Measurements from ENCODE around the gene ARID5A.

ARID5A gene

DNA sequence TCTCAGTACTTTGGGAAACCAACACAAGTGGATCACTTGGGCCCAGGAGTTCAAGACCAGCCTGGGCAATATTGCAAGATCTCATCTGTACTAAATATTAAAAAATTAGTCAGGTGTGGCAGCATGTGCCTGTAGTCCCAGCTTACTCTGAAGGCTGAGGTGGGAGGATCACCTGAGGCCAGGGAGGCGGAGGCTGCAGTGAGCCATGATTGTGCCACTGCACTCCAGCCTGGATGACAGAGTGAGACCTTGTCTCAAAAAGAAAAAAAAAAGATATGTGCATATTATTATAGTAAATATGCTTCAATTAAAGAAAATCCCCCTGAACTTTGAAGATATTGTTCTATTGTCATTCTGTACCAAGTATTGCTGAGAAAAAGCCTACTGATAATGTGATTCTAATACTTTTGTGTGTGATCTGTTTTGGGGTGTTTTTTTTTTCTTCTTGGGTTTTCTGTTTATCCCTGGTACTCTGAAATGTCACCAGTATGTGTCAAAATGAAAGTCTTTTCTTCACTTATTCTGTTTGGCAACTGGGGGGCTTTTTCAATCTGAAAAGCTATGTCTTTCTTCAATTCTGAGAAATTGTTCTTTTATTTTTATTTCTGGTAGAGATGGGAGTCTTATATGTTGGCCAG is 44.6 kb upstream of the ARID5A start:
- TF ChIP-seq, protein P1, sequence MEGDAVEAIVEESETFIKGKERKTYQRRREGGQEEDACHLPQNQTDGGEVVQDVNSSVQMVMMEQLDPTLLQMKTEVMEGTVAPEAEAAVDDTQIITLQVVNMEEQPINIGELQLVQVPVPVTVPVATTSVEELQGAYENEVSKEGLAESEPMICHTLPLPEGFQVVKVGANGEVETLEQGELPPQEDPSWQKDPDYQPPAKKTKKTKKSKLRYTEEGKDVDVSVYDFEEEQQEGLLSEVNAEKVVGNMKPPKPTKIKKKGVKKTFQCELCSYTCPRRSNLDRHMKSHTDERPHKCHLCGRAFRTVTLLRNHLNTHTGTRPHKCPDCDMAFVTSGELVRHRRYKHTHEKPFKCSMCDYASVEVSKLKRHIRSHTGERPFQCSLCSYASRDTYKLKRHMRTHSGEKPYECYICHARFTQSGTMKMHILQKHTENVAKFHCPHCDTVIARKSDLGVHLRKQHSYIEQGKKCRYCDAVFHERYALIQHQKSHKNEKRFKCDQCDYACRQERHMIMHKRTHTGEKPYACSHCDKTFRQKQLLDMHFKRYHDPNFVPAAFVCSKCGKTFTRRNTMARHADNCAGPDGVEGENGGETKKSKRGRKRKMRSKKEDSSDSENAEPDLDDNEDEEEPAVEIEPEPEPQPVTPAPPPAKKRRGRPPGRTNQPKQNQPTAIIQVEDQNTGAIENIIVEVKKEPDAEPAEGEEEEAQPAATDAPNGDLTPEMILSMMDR (conservative IDR thresholded peaks at IDR 0.05; ENCODE audit: low read length): no peak
- TF ChIP-seq EZH2phosphoT487 (IDR thresholded peaks at IDR 0.05; ENCODE audit: borderline replicate concordance): no peak
- H3K27me3 ChIP-seq (ENCODE audit: insufficient read depth, low read length, poor library complexity, severe bottlenecking): no peaks in the 10 kb centered on the region
- no peaks in the 10 kb centered on the region for H3K9me2 ChIP-seq (replicated peaks; ENCODE audit: low read depth, low read length)
- no peaks in the 10 kb centered on the region for H3K79me2 ChIP-seq (ENCODE audit: insufficient read depth, low read length)
- no peaks in the 10 kb centered on the region for H3F3A ChIP-seq (ENCODE audit: low read depth)
- H3K4me3 ChIP-seq (ENCODE audit: low read length, poor library complexity, severe bottlenecking): no peak overlapping the region
- H3K9me3 ChIP-seq (ENCODE audit: insufficient read depth, low read depth, low read length): peaks cover 3% of the 10 kb centered on the region; the same call in 1 of the 2 replicates
- H3K36me3 ChIP-seq (ENCODE audit: insufficient read depth, low read length): no peaks in the 10 kb centered on the region
- no peak overlapping the region for H2AFZ ChIP-seq (ENCODE audit: low read length)
- H3K9ac ChIP-seq (ENCODE audit: low read depth, low read length, poor library complexity, severe bottlenecking): no peak overlapping the region
- no peaks in the 10 kb centered on the region for H3K4me1 ChIP-seq (ENCODE audit: insufficient read depth, low read length, poor library complexity, severe bottlenecking)
- no peak overlapping the region for H3K4me2 ChIP-seq (ENCODE audit: low read depth, low read length, poor library complexity, severe bottlenecking)
- H4K20me1 ChIP-seq (ENCODE audit: insufficient read depth, low read length, poor library complexity, severe bottlenecking): no peaks in the 10 kb centered on the region

DNA sequence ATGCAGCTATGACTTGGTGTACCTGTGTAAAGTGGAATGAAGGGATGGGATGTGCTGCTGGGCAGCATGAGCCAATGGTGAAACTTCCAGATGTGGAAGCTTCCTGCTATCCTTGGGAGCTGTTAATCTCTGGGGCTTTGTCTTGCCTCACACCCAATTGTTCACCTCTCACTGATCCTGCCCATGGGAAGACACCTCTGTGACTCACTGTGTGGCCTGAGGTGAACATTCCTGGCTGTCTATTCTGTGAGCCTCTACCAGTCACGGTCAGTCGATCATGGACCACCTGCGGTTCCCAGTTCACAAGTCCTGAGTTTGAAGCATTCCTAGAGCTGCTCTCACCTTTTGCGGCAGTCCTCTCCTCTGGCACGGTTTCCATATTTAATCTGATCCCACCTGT is 43.5 kb upstream of the ARID5A start:
- TF ChIP-seq EZH2phosphoT487 (IDR thresholded peaks at IDR 0.05; ENCODE audit: borderline replicate concordance): no peak
- TF ChIP-seq, protein P1 (conservative IDR thresholded peaks at IDR 0.05; ENCODE audit: low read length): no peak
- Histone ChIP-seq H3F3A (ENCODE audit: low read depth) (no peaks in the 10 kb centered on the region), H3K36me3 (ENCODE audit: insufficient read depth, low read length) (no peaks in the 10 kb centered on the region), H3K4me1 (ENCODE audit: insufficient read depth, low read length, poor library complexity, severe bottlenecking) (no peaks in the 10 kb centered on the region), H3K9me3 (ENCODE audit: insufficient read depth, low read depth, low read length) (peaks cover 3% of the 10 kb centered on the region; the same call in 1 of the 2 replicates), H3K4me3 (ENCODE audit: low read length, poor library complexity, severe bottlenecking) (no peak overlapping the region), H3K9me2 (replicated peaks; ENCODE audit: low read depth, low read length) (no peaks in the 10 kb centered on the region), H2AFZ (ENCODE audit: low read length) (no peak overlapping the region), H3K9ac (ENCODE audit: low read depth, low read length, poor library complexity, severe bottlenecking) (no peak overlapping the region), H3K4me2 (ENCODE audit: low read depth, low read length, poor library complexity, severe bottlenecking) (no peak overlapping the region), H3K79me2 (ENCODE audit: insufficient read depth, low read length) (no peaks in the 10 kb centered on the region), H3K27me3 (ENCODE audit: insufficient read depth, low read length, poor library complexity, severe bottlenecking) (no peaks in the 10 kb centered on the region), H4K20me1 (ENCODE audit: insufficient read depth, low read length, poor library complexity, severe bottlenecking) (no peaks in the 10 kb centered on the region)

DNA sequence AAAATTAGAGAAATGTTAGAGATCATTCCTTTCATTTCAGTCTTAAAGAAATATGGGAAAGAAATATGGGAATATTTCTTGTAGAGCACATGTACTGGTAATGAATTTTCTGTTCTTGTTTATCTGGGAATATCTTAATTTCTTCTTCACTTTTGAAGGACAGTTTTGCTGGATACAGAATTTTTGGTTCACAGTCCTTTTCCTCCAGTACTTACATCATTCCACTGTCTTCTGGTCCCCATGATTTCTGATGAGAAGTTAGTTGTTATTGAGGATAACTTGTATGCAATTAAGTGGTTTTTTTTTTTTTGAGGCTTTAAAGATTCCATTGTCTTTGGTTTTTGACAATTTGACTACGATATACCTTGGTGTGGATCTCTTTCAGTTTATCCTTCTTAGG is 42.4 kb upstream of the ARID5A start:
- H3K9me3 ChIP-seq (ENCODE audit: insufficient read depth, low read depth, low read length): peaks cover 3% of the 10 kb centered on the region; the same call in 1 of the 2 replicates
- H3K4me1 ChIP-seq (ENCODE audit: insufficient read depth, low read length, poor library complexity, severe bottlenecking): no peaks in the 10 kb centered on the region
- no peak overlapping the region for H2AFZ ChIP-seq (ENCODE audit: low read length)
- no peak overlapping the region for H3K4me3 ChIP-seq (ENCODE audit: low read length, poor library complexity, severe bottlenecking)
- H4K20me1 ChIP-seq (ENCODE audit: insufficient read depth, low read length, poor library complexity, severe bottlenecking): no peaks in the 10 kb centered on the region
- no peaks in the 10 kb centered on the region for H3F3A ChIP-seq (ENCODE audit: low read depth)
- no peaks in the 10 kb centered on the region for H3K9me2 ChIP-seq (replicated peaks; ENCODE audit: low read depth, low read length)
- H3K36me3 ChIP-seq (ENCODE audit: insufficient read depth, low read length): no peaks in the 10 kb centered on the region
- no peaks in the 10 kb centered on the region for H3K79me2 ChIP-seq (ENCODE audit: insufficient read depth, low read length)
- no peak for TF ChIP-seq EZH2phosphoT487 (IDR thresholded peaks at IDR 0.05; ENCODE audit: borderline replicate concordance)
- TF ChIP-seq, protein P1 (conservative IDR thresholded peaks at IDR 0.05; ENCODE audit: low read length): no peak
- no peaks in the 10 kb centered on the region for H3K27me3 ChIP-seq (ENCODE audit: insufficient read depth, low read length, poor library complexity, severe bottlenecking)
- no peak overlapping the region for H3K4me2 ChIP-seq (ENCODE audit: low read depth, low read length, poor library complexity, severe bottlenecking)
- no peak overlapping the region for H3K9ac ChIP-seq (ENCODE audit: low read depth, low read length, poor library complexity, severe bottlenecking)
